ENCODE measurements around the gene TTN. TPM values are rescaled to one million over a fixed set of nuclear protein-coding genes. Genes with fewer than 3 reads are reported as not detected.
"Not testable (repeated sequence)": the region's sequence is repeated elsewhere in the genome, so short reads cannot be mapped to it uniquely, and the experiment has no call there.

Gene TTN
- total RNA-seq, 1 experiment from 2014 or later: 0.24 TPM

DNA sequence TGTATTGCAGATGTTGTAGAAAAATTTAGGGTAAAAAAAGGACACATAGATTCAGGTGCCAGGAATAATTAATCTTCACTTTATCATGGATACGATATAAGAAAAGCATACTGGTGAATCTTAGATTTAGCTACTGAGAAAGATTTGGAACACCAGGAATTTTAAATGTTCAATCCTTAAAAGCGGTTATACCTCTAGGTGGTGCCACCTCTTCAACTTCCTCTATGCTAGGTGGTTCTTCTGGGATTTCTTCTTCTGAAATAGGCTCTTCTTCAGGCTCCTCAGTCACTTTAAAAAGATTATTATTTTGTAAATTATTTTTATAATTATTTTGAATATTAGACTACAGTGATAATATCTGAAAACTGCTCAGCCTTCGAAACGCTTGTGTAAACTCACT lies 133.1 kb downstream of the TTN start:
- Mint-ChIP-seq H3K9me3 (ENCODE audit: low read depth, unreplicated experiment) (no peaks in the 10 kb centered on the region), H3K27ac (ENCODE audit: unreplicated experiment) (no peak overlapping the region), H3K4me1 (ENCODE audit: low read depth, unreplicated experiment) (no peaks in the 10 kb centered on the region), H3K36me3 (ENCODE audit: insufficient read depth, unreplicated experiment) (no peaks in the 10 kb centered on the region), H3K27me3 (ENCODE audit: unreplicated experiment) (no peaks in the 10 kb centered on the region), H3K4me3 (ENCODE audit: low read depth, unreplicated experiment) (no peak overlapping the region)
- DNase-seq: no peak
- CTCF ChIA-PET: no interaction called here
- BruUV-seq (replicated peaks): no TSS peak
- TF ChIP-seq, protein P1, sequence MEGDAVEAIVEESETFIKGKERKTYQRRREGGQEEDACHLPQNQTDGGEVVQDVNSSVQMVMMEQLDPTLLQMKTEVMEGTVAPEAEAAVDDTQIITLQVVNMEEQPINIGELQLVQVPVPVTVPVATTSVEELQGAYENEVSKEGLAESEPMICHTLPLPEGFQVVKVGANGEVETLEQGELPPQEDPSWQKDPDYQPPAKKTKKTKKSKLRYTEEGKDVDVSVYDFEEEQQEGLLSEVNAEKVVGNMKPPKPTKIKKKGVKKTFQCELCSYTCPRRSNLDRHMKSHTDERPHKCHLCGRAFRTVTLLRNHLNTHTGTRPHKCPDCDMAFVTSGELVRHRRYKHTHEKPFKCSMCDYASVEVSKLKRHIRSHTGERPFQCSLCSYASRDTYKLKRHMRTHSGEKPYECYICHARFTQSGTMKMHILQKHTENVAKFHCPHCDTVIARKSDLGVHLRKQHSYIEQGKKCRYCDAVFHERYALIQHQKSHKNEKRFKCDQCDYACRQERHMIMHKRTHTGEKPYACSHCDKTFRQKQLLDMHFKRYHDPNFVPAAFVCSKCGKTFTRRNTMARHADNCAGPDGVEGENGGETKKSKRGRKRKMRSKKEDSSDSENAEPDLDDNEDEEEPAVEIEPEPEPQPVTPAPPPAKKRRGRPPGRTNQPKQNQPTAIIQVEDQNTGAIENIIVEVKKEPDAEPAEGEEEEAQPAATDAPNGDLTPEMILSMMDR (IDR thresholded peaks at IDR 0.05; ENCODE audit: unreplicated experiment): no peak
- intact Hi-C loops (cut with micrococcal nuclease; ENCODE audit: unreplicated experiment): no loop called here

DNA sequence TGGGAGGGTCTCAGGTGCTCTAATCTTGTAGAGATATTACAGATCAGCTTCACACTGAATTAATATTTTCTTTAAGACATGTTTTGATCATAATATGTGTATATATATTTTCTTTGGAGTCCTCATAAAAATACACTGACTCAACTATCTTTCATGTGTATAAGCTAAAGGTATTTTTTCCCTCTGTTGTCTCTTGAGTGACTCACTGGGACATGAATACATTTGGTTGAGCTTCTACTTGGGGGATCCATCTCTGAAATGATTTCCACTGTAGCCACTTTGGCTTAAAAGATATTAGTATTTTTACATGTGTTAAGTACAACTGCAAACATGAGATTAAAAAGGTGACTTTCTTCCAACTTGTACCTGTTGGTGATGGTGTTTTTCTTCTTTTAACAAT lies 140.8 kb downstream of the TTN start:
- Mint-ChIP-seq H3K9me3 (ENCODE audit: low read depth, unreplicated experiment) (no peaks in the 10 kb centered on the region), H3K36me3 (ENCODE audit: insufficient read depth, unreplicated experiment) (no peaks in the 10 kb centered on the region), H3K27ac (ENCODE audit: unreplicated experiment) (no peak overlapping the region), H3K4me1 (ENCODE audit: low read depth, unreplicated experiment) (no peaks in the 10 kb centered on the region), H3K4me3 (ENCODE audit: low read depth, unreplicated experiment) (no peak overlapping the region), H3K27me3 (ENCODE audit: unreplicated experiment) (no peaks in the 10 kb centered on the region)
- CTCF ChIA-PET: no interaction called here
- intact Hi-C loops (cut with micrococcal nuclease; ENCODE audit: unreplicated experiment): no loop called here
- DNase-seq: no peak
- no TSS peak for BruUV-seq (replicated peaks)
- TF ChIP-seq, protein P1 (IDR thresholded peaks at IDR 0.05; ENCODE audit: unreplicated experiment): no peak

DNA sequence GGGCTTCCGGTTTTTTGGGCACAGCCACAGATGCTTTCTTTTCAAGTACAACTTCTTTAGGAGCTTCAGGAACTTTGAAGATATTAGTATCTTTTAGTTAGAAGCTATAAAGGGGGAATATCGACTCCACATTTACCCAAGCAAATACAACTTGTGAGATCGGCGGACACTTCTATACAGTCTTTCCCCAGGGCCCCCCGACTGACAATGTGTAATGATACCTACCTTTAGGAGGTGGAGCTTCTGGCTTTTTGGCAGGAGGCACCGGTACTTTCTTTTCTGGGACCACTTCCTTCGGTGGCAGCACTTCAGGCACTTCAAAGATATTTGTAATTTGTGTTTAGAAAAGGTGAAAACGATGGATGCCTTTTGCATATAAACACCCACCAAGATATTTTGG lies 148.7 kb downstream of the TTN start:
- H3K27ac Mint-ChIP-seq (ENCODE audit: unreplicated experiment); CTCF ChIA-PET; H3K36me3 Mint-ChIP-seq (ENCODE audit: insufficient read depth, unreplicated experiment); DNase-seq; H3K4me3 Mint-ChIP-seq (ENCODE audit: low read depth, unreplicated experiment); intact Hi-C loops (cut with micrococcal nuclease; ENCODE audit: unreplicated experiment); H3K9me3 Mint-ChIP-seq (ENCODE audit: low read depth, unreplicated experiment); H3K27me3 Mint-ChIP-seq (ENCODE audit: unreplicated experiment); BruUV-seq (replicated peaks); H3K4me1 Mint-ChIP-seq (ENCODE audit: low read depth, unreplicated experiment): not testable (repeated sequence)

DNA sequence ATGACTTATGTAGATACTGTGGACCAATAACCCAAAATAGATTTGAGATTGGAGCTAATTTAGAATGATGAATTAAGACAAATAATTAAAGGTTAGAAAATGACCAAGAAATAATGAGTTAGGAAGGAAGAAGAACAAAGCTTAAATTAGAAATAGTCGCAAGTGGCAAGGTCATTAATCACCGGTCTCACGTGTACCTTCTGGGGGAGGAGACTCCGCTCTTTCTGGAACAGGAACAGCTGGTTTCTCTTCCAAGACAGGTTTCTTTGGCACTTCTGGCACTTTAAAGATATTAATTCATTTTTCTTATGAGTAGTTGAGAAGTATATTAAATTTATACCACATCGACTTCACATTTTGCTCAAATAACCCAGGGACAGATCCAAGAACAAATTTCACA lies 156.7 kb downstream of the TTN start:
- DNase-seq: no peak
- TF ChIP-seq, protein P1 (IDR thresholded peaks at IDR 0.05; ENCODE audit: unreplicated experiment): no peak
- Mint-ChIP-seq H3K9me3 (ENCODE audit: low read depth, unreplicated experiment) (no peaks in the 10 kb centered on the region), H3K4me3 (ENCODE audit: low read depth, unreplicated experiment) (no peak overlapping the region), H3K36me3 (ENCODE audit: insufficient read depth, unreplicated experiment) (no peaks in the 10 kb centered on the region), H3K4me1 (ENCODE audit: low read depth, unreplicated experiment) (no peaks in the 10 kb centered on the region), H3K27ac (ENCODE audit: unreplicated experiment) (no peak overlapping the region), H3K27me3 (ENCODE audit: unreplicated experiment) (no peaks in the 10 kb centered on the region)
- CTCF ChIA-PET: no interaction called here
- BruUV-seq (replicated peaks): no TSS peak
- intact Hi-C loops (cut with micrococcal nuclease; ENCODE audit: unreplicated experiment): no loop called here

DNA sequence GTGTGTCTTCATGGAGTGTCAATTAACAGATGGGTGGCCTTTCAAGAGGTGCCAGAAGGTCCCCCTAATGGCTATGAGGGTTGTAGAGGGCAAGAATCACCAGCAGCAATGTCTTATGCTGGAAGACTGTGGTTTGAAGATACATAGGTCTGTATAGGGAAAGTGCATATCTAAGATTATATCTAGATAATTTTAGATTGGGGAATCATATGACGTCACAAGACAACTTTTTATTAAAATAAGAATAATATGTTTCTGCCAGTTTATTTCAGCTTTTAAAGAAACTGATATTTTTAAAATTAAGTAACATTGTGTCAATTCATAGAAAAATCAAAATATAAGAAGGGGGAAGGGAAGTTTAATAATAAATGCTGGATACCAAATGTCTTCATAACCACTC lies 162.3 kb downstream of the TTN start:
- TF ChIP-seq, protein P1 (IDR thresholded peaks at IDR 0.05; ENCODE audit: unreplicated experiment): no peak
- Mint-ChIP-seq H3K4me3 (ENCODE audit: low read depth, unreplicated experiment) (no peak overlapping the region), H3K9me3 (ENCODE audit: low read depth, unreplicated experiment) (no peaks in the 10 kb centered on the region), H3K4me1 (ENCODE audit: low read depth, unreplicated experiment) (no peaks in the 10 kb centered on the region), H3K27me3 (ENCODE audit: unreplicated experiment) (no peaks in the 10 kb centered on the region), H3K36me3 (ENCODE audit: insufficient read depth, unreplicated experiment) (no peaks in the 10 kb centered on the region), H3K27ac (ENCODE audit: unreplicated experiment) (no peak overlapping the region)
- no TSS peak for BruUV-seq (replicated peaks)
- intact Hi-C loops (cut with micrococcal nuclease; ENCODE audit: unreplicated experiment): no loop called here
- CTCF ChIA-PET: interaction anchor here (0.6 kb wide), 1 partner anchor 350 kb away, joined by 4 read pairs; no protein-coding TSS in a partner anchor
- no peak for DNase-seq

Data from Calu3 (cell line).